UCSD-AML1 (cell line): ENCODE measurements around the gene RND2.

Experiments used
- DNase-seq: peaks from one replicate; lab custom pipeline; 2025; ENCODE audit not compliant: unreplicated experiment; lab: John Stamatoyannopoulos, UW

RND2 gene

DNA sequence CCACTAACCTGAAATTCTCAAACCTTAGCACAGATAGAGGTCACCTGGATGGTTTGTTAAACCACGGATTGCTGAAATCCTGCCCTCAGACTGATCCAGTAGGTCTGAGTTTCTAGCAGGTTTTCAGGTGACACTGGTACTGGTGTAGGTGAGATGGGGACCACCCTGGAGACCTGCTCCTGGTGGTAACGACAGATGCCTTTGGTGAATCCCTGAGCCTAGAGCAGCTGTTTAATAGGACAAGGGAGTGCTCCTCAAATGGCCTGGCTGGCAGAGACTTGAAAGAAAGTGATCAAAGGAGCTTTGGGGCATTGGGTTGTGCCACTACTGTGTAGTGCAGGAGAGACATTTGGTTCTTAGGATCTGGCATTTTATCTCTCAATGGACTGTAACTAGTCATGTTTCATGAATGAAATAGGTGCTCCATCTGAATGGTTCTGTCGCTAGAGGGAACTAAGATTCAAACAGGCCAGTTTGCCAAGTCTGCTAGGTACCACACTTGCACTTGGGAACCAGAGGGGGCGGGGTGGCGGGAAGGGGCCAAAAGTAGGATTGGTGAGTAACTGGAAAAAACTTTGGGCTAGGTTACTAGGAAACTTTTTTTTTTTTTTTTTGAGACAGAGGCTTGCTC, 21.4 kb upstream of the RND2 start:
- DNase-seq: no peak

DNA sequence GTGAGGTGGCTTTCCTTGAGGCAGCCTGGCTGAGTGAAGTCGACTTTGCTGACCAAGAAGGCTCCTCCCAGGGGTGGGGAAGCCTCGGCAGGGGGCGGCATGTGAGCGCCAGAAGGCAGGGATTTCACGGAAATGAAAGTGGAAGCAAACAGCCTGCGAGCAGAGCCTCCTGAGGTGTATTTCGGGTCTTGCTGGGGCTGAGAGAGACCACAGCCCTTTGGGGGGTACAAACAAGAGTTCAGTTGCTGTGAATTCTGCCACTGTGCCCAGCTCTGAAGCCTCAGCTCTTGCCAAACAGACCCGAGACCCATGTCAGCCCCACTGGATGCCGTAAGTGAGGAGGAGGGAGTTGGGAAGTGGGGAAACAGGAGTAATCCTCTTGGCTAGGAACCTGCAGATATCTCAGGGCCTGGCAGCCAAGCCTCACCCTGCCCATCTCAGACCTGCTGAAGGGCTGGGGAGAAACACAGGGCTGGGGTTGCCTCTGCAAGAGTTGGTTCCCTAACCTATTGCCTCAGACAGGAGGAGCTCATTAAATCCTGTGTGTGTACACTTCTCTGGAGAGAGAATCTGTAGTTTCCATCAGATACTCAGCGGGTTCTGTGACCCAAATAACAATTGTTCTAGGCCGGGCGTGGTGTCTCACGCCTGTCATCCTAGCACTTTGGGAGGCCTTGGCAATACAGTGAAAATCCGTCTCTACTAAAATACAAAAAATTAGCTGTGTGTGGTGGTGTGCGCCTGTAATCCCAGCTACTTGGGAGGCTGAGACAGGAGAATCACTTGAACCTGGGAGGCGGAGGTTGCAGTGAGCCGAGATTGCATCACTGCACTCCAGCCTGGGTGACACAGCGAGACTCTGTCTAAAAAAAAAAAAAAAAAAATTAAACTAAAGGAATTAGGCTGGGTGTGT, 18.1 kb upstream of the RND2 start, which contains the start of gene IFI35:
Gene IFI35, plus strand, starts transcription at position 146 of the 913 bp plus-strand sequence. Its CDS starts 164 bp downstream, at position 310.
- DNase-seq: peak; percentile 84

DNA sequence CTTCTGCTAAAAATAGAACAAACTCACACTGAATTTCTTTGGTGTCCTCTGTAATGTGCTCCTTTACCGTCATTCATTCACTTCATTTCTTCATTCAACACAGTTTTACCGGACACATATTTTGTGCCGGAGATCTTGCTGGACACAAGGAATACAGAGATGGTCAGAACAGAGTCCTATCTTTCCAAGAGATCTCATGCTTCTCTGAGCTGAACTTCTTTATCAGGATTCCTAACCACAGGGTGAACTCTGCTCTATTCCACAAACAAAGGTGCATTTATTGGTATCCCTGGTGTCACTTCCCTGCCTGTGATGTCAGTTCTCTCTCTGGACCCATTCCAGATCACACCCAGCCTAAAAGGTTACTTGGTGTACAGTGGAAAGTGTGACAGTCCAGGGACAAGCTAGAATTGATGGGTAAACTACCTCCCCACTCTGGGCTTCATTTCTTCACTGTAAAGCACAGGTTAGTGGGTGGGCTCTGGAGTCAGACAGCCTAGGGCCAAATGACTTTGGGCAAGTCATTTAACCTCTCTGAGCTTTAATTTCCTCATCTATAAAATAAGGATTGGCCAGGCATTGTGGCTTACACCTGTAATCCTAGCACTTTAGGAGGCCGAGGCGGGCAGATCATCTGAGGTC, 14.2 kb upstream of the RND2 start:
- no peak for DNase-seq

DNA sequence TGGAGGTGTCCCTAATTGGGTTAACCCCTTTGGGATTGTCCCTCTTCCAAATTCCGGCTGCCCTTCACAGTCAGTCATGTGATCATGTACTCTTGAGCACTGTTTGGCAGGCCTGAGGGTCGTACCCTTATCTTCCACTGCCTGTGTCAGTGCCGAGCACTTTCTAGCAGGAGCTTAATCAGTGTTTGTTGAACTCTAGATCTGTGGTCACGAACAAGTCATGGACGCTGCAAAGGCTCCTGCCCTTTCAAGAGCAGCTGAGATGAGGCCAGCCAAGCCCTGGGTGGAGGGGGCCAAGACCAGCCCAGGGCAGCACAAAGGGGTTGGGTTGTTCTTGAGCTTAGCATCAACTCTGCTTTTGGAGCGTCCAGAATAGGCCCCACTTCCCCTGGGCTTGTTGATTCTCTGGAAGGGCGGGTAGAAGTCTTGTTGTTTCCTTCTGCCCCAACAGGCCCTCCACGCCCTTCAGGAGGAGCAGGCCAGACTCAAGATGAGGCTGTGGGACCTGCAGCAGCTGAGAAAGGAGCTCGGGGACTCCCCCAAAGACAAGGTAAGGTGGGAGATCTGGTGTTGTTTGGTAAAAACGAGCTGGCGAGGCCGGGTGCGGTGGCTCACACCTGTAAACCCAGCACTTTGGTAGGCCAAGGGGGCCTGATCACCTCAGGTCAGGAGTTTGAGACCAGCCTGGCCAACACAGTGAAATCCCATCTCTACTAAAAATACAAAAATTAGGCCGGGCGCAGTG, 13.1 kb upstream of the RND2 start:
- no peak for DNase-seq

DNA sequence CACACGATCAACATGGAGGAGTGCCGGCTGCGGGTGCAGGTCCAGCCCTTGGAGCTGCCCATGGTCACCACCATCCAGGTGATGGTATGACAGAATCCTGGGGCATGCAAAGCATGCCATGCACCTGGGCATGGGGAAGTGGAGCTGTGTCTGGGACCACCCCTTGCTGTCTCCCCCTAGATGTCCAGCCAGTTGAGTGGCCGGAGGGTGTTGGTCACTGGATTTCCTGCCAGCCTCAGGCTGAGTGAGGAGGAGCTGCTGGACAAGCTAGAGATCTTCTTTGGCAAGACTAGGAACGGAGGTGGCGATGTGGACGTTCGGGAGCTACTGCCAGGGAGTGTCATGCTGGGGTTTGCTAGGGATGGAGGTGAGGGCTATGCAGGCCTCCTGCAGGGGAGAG, 11.7 kb upstream of the RND2 start:
- no peak for DNase-seq

DNA sequence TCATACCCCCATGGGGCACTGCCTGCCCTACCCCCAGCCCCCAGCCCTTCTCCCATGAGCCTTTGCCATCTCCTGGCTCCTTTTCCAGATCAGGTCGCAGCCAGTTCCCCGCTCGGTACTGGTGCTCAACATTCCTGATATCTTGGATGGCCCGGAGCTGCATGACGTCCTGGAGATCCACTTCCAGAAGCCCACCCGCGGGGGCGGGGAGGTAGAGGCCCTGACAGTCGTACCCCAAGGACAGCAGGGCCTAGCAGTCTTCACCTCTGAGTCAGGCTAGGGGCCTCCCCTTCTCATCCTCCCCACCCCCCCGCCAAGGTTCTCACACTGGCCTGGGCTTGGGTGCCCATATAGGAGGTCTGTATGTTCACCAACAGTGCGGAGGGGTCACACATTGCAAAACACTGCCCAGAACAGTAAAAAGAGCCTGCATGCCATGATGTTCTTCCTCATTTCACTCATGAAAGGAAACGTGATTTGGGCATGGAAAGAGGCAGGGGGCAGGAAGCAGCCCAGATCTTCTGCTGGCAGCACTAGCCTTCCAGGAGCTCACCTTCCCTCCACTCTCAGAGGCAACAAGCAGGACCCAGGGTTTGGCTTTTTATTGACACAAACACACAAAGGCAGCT, 10.9 kb upstream of the RND2 start:
- no peak for DNase-seq

DNA sequence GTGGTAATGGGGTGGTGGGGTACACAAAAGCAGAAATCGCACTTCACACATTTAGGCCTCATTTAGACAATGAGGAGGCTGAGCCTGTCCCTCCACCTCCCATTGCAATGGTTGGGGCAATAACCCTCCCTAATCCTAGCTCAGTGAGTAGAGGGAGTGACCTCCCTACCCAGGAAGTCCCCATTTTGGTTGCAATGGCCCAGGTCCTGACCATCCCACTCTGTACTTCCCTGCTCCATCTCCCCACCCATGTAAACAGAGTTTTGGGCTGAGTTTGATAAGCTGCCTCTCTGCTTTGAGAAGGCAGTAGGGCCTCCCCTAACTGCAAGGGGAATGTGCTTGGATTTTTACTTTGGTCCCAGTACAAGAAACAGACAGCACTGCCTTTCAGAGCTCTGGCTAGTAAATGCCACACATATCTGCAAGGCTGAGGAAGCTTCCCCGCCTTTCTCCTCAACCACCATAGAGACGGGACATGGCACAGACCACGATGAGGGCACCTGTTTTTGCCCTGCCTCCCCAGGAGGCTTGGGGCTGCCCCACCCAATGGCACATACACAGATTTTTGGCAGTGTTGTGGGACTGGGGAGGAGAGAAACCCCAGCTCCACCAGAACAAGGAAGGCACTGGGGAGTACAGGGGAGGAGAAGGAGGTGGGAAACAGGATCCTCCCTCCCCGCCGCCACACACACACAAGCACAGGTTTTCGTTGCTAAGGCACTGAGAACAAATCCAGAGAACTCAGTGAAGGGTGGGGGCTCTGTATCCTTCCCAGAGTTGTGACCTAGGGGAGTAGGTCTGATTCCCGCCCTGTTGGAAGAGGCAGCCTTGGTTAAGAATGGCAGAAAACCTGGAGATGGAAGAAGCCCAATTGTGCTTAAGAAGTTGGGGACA, 10.1 kb upstream of the RND2 start:
- no peak for DNase-seq

DNA sequence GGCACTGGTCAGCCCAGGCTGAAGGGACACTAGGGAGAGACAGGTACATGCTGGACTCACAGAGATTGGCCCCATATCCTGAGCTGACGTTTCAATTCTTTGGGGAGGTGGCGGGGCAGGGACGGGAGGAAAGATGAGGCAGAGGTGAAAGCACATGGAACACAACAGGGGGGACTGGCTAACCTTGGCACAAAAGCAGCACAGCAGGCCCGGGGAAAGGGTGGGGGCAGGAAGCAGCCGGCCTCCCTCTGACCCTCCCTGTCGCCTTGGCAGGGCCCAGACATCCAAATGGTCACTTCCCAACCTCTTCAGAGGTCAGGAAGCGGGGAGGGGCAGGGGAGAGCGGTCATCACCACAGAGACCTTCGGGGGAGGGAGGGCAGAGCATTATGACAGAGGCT, 9.5 kb upstream of the RND2 start:
- no peak for DNase-seq

DNA sequence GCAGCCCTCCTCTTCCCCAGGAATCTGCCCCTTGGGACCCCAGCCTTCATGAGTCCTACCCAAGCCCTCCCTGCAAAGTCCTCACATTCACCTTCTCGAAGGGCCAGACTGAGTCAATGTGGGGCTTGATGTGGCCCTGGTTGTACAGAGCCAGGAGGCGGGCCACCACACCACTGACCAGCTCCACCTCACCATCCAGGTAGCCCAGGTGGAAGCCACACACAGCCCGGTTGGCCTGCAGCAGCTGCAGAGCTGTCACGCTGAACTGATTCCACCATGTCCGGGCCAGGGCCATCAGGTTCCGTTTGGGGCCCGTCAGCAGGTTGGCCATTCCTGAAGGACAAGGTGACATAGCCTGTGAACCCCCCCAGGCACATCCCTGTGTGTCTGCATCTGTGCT, 8.8 kb upstream of the RND2 start:
- DNase-seq: no peak

DNA sequence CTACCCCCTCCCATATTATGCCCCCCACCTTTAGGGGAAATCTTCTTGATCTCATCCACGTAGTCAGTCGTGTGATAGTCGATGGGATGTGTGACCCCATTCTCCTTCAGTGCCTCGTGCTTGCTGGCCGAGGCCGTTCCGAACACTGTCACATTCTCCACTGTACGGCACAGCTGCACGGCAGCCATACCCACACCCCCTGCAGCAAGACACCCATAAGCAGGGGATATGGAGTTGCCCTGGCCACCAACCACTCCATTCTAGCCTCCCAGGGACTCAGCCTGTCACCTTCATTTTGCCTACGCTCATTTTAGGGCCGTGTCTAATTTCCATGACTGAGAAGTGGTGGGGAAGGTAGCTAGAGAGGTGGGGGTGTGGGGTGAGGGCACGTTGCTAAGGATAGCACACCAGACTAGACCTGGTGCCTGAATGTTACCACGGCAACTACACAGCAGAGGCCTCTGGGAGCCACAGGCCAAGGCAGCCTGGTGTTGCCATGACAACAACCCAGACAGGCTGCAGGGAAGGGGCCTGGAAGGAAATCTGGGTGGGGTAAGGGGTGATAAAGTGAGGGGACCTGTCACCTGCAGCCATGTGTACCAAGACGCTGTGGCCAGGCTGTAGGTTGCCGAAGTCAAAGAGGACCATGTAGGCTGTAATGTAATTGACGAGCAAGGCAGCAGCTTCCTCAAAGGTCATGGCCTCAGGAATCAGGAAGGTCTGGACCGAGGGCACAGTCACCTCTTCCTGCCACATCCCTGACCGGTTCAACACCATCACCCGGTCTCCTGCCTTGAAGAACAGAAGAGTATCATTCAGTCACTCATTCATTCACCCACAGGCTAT, 6.8 kb upstream of the RND2 start:
- peak; percentile 44 for DNase-seq

DNA sequence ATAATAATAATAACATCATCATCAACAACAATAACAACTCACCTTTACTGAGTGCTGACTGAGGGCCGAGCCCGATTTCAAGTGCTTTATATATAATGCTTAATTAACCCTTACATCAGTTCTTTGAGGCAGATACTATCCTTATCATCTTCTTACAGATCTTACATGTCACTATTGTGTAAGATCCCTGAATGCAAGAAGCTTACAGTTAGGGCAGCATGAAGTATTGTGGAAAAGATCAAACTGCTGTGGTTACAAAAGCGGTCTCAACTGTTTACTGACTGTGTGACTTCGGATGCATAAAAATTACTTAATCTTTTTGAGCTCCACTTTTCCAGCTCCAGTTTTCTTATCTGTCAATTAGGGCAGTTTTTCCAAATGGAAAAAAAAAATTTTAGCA, 6.1 kb upstream of the RND2 start:
- DNase-seq: no peak

DNA sequence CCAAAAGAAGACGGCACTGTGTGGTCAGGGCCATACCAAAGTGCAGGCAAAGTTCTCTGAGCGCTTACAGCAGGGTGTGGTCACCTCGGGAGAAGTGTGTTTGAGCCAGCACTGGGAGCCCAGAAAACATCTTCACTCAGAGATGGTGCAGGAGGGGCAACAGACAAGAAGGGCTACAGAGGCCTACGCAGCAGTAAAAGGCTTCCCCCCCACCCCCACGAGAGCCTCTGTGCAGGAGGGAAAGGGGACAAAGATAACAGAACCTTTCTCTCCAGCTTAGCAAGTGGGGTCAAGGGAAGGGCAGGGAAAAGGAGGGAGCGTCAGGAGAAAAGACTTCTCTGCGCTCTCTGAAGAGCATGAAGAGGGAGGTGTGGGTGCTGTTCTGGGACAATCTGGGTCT, 5.6 kb upstream of the RND2 start:
- no peak for DNase-seq

DNA sequence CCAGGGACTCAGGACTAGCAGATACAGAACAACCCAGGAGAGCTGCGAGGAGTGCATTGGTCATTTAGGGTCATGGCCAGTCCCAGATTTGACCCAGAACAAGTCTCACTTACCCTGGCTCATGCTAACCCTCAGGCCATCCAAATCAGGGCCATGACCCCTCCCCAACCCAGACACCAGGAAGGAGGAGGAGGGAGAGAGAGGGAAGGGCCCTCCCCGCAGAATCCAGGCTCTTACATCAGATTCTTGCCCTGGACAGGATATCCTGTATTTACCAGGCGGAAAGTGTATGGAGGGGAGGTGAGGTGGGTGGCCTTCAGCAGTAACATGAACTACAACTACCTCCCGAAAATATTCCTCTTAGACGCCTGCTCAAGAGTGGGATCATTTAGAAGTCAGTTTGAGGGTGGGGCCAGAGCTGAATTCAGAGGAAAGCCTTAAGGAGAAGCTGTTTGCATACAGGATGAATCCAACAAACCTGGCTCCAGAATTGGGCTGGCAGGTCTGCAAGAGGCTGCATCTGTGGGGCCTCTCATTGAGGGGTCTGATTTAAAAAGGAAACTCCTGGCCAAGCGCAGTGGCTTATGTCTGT, 4.9 kb upstream of the RND2 start:
- DNase-seq: peak; percentile 63

DNA sequence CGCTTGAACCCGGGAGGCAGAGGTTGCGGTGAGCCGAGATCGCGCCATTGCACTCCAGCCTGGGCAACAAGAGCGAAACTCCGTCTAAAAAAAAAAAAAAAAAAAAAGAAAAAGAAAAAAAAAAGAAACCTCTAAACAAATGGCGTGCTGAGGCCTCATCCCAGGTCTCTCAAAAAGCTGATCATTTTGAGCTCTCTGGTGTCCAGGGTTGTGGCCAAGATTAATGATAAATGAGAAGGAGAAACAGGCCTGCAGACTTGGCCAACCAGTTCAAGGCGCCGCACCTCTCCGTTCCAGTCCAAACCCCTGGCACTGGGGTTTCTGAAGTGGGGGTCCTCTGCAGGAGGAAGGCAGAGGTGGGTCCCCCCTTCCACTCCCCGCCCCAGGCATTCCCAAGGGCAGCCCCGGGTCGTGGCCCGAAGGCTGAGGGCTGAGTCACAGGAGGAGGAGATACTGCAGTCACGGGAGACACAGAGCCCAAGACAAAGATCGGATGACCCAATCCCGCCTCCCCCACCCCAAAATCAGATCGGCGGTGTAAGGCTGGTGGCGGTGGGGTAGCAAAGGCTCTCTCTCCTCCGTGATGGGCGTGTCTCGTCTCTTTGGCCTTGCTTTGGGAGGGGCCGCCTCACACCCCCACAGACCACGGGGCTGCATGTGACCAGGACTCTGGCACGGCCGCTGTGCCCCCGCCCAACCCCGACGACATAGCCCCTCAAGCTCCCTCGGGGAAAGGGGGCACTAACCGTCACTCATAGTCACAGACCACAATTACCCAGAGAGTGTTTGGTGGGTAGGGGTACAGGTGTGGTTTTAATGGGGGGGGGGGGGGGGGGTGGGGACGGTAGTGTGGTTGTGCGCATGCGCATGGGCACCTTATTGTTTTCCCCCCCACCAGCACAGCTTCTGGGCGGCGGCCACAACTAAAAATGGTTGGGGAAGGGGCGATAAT, 4.0 kb upstream of the RND2 start:
- peak; percentile 58 for DNase-seq

DNA sequence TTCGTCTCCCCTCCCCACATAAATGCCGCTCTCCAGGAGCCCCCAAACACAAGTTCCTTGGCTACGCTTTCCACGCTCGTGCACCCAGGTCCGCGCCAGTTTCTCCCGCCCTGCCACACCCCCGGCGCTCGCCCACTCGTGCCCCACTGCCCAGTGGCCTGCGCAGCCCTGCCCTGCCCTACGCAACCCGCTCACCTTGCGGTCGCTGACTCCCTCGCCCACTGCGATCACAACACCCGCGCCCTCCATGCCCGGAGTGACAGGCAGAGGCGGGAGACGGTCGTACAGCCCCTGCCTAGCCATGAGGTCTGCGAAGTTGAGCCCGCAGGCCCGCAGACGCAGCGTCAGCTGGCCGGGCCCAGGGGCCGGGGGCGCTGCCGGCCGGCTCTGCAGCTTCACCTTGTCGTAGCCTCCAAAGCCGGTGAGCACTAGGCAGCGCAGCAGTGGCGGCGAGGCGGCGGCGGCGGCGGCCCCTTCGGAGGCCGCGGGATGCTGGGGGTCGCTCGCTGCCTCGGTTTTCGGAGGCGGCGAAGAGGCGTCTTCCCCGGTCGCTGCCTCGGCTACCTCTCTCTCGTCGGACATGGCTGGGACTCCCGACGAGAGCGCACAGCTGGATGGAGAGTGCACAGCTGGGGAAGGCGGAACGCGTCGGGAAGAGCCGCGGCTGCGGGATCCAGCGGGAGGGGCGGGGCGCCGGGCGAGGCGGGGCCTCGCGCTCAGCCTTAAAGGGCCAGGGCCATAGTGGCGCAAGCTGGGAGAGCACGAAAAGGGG, 3.1 kb upstream of the RND2 start, which contains the start of gene VAT1:
Gene VAT1, minus strand, starts transcription at position 645 of the 772 bp plus-strand sequence. Its CDS starts 63 bp downstream, at position 582.
- DNase-seq: peak; percentile 83

DNA sequence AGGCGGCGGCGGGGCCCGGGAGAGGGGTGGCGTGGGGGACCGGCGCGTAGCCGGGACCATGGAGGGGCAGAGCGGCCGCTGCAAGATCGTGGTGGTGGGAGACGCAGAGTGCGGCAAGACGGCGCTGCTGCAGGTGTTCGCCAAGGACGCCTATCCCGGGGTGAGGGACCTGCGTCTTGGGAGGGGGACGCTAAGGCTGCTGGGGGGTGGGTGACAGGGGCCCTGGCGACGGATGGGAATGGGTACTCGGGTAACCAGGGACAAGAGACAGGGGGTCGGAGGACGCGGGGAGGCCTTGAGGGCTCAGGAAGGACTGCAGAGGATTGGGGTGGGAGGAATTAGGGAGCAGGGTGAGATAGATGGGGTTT, 243 bp downstream of the RND2 start:
- DNase-seq: no peak
